ENCODE results near the gene GKN1. TPM values are rescaled to one million over a fixed set of nuclear protein-coding genes. Genes with fewer than 3 reads are reported as not detected.

GKN1 gene
- total RNA-seq, 1 experiment from 2014 or later, result not detected

- no peak overlapping the region for H4K8ac ChIP-seq (replicated peaks; ENCODE audit: insufficient read length, low read depth, low read length)
- no peak overlapping the region for H3K27ac ChIP-seq (ENCODE audit: insufficient read length, low read depth, low read length)
- H3K4me1 ChIP-seq (ENCODE audit: insufficient read depth, low read length), result 0 out of 2 replicates have a peak, but pooled peaks cover 2% of the 10 kb centered on the region
- H3K27me3 Mint-ChIP-seq (ENCODE audit: low read depth), result no peaks in the 10 kb centered on the region
- no peak overlapping the region for H3K56ac ChIP-seq (ENCODE audit: insufficient read length, low read depth, low read length)
- H3K27ac Mint-ChIP-seq, result no peak overlapping the region
- no peak overlapping the region for H2AK5ac ChIP-seq (ENCODE audit: insufficient read length, low read length)
- no peaks in the 10 kb centered on the region for H3K23me2 ChIP-seq (ENCODE audit: insufficient read length, low read depth, low read length, poor library complexity, severe bottlenecking)
- no peak overlapping the region for H2BK5ac ChIP-seq (ENCODE audit: insufficient read length, low read length)
- no peak overlapping the region for H2AFZ ChIP-seq (ENCODE audit: low read length)
- no peak overlapping the region for H2BK120ac ChIP-seq (ENCODE audit: low read depth, low read length, poor library complexity, severe bottlenecking)
- 100% methylated on average over 1 of the region's 2 CpGs for WGBS (ENCODE audit: extremely low coverage, insufficient read length, low lambda C conversion rate)
- no peaks in the 10 kb centered on the region for H3K9me3 ChIP-seq (ENCODE audit: control insufficient read depth, low read depth, low read length)
- peaks cover 3% of the 10 kb centered on the region for H3K79me1 ChIP-seq (ENCODE audit: insufficient read depth, low read depth, low read length, poor library complexity, severe bottlenecking)
- no peaks in the 10 kb centered on the region for H4K20me1 ChIP-seq (ENCODE audit: control insufficient read depth, insufficient read depth, insufficient read length)
- H2BK12ac ChIP-seq (ENCODE audit: insufficient read length, low read depth, low read length), result no peak overlapping the region
- H3K23ac ChIP-seq (ENCODE audit: insufficient read length, low read depth, low read length), result peak overlapping the region; percentile 59
- H4K91ac ChIP-seq (ENCODE audit: insufficient read length, low read depth, low read length), result no peak overlapping the region
- no peak overlapping the region for H3K4me2 ChIP-seq (ENCODE audit: insufficient read depth, insufficient read length, low read length)
- H3K9ac ChIP-seq (ENCODE audit: extremely low read depth, insufficient read length, low read length), result no peak overlapping the region
- peaks cover 2% of the 10 kb centered on the region; the same call in 1 of the 2 replicates for H3K79me2 ChIP-seq (ENCODE audit: insufficient read depth, low read length)
- H3K14ac ChIP-seq (ENCODE audit: insufficient read depth, low read length), result no peak overlapping the region
- no peak overlapping the region for H3K4ac ChIP-seq (ENCODE audit: low read depth, low read length)
- H3K18ac ChIP-seq (ENCODE audit: insufficient read length, low read depth, low read length), result no peak overlapping the region
- no peak for TF ChIP-seq CTCF (conservative IDR thresholded peaks at IDR 0.05)
- H3T11ph ChIP-seq (ENCODE audit: low read length), result no peak overlapping the region
- no peak overlapping the region for H4K5ac ChIP-seq (ENCODE audit: insufficient read length, low read depth, low read length)
- H2BK15ac ChIP-seq (ENCODE audit: low read depth, low read length), result no peak overlapping the region
- H3K27me3 ChIP-seq (ENCODE audit: insufficient read depth, low read length), result no peaks in the 10 kb centered on the region
- peaks cover 9 to 15% of the 10 kb centered on the region in 2 experiments for H3K4me1 Mint-ChIP-seq
- H3K9me3 Mint-ChIP-seq, result no peaks in the 10 kb centered on the region
- DNase-seq, result no peak
- H2BK20ac ChIP-seq (ENCODE audit: low read depth, low read length, poor library complexity, severe bottlenecking), result no peak overlapping the region
- no peak overlapping the region for H3K4me3 Mint-ChIP-seq
- no peaks in the 10 kb centered on the region for H3K36me3 Mint-ChIP-seq (ENCODE audit: insufficient read depth in 1 of 3, low read depth in 3 of 3)
Observed at GRCh38 chr2:69023236-69023635, 48.8 kb downstream of the GKN1 start.
